EH (cell line): Measurements from ENCODE around the gene ZNF552.
"Not testable (repeated sequence)": the region's sequence is repeated elsewhere in the genome, so short reads cannot be mapped to it uniquely, and the experiment has no call there.

Experiments
- DNase-seq: peaks from one replicate; pipeline ENCODE4 v3.0.0-alpha.2; 2015; ENCODE audit warnings: low read depth

The ZNF552 gene

DNA sequence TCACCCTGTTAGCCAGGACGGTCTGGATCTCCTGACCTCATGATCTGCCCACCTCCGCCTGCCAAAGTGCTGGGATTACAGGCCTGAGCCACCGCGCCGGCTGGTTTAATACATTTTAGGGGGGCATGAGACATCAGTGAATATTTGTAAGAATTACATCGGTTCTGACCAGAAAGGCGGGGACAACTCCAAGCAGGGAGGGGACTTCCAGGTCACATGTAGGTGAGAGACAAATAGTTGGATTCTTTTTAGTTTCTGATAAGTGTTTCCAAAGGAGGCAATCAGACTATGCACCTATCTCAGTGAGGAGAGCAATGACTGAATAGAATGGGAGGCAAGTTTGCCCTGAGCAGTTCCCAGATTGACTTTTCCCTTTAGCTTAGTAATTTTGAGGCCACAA, 3.7 kb upstream of the ZNF552 start:
- no peak for DNase-seq

DNA sequence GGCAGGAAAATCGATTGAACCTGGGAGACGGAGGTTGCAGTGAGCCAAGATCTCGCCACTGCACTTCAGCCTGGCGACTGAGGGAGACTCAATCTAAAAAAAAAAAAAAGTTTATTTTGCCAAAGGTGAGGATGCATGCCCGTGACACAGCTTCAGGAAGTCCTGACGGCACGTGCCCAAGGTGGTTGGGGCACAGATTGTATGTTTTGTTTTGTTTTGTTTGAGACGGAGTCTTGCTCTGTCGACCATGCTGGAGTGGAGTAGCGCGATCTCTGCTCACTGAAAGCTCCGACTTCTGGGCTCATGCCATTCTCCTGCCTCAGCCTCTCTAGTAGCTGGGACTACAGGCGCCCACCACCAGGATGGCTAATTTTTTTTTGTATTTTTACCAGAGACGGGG, 3.3 kb upstream of the ZNF552 start:
- DNase-seq = no peak

GRCh38 chr19:57816652-57817051, 1.9 kb upstream of the ZNF552 start:
- peak; percentile 29 for DNase-seq

DNA sequence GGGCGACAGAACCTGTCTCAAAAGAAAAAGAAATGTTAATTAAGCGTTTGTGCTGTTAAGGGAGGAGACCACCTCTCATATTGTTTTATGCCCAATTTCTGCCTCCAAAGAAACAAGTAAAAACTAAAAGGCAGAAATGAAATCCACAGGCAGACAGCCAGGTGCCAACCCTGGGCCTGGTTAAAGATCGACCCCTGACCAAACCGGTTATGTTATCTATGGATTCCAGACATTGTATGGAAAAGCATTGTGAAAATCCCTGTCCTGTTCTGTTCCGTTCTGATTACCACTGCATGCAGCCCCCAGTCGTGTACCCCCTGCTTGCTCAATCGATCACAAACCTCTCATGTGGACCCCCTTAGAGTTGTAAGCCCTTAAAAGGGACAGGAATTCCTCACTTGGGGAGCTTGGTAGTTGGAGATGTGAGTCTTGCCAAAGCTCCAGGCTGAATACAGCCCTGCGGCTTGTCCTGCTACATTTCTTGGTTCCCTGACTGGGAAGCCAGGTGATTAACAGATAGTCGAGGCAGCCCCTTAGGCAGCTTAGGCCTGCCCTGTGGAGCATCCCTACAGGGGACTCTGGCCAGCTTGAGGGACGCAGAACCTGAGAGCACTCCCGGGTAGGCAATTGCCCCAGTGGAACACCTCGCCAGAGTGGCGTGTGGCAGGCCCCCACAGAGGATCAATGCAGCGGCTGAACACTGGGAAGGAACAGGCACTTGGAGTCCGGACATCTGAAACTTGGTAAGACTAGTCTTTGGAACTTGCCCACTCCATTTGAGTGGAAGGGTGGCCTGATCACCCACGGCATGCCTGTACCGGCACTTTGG, 748 bp upstream of the ZNF552 start:
- DNase-seq = no peak

- DNase-seq = peak; percentile 42
These were observed 701 bp downstream of the ZNF552 start for GRCh38 chr19:57813919-57814504.

DNA sequence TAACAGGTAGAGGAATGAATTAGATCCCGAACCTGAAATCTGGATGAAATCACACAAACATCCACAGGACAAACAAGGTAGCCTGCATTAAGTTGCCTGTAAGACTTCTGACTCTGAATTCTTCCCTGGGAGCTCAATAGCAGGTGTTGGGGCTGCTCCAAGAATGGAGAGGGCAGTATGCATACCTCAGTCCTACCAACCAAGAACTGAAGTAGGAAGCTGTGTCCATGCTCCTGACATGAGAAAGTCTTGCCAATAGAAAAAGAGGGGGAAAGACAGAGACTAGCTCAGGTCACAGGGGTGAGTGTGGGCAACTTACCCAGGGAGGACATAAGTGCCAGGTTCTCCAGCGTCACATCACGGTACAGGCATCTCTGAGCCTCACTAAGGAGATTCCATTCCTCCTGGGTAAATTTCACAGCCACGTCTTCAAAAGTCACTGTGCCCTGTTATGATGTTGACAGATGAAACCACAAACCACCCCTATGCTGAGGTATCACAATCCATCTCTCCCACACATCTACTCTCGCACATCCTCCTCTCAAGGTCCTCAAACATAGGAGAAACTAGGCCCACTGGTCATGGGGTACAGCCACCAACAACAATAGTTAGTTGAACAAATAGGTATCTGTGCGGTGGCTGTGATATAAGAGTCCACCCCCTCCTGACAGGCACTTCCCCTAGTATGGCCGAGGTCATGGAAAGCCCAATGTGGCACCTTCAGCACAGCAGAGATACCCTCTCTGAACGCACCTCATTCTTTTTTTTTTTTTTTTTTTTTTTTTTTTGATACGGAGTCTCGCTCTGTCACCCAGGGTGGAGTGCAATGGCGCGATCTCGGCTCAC, 1.5 kb downstream of the ZNF552 start:
- not testable (repeated sequence) for DNase-seq

DNA sequence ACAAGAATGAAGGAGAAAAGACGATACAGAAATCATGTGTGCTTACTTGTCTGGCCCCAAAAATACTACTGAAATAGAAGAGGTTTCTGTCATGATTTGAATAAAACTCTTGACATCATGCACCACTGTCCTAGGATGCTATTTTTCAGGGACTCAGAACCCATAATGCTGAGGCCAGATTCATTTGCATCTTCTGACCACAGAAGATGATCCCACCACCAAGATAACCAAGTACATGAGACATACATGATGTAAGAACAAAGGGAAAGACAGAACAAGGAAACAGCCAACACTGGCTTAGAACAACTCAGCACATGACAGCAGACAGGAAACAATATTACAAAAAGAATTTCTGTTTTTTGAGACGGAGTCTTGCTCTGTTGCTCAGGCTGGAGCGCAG, 2.5 kb downstream of the ZNF552 start:
- no peak for DNase-seq

- not testable (repeated sequence) for DNase-seq
These were observed 4.1 kb downstream of the ZNF552 start for GRCh38 chr19:57810410-57811295.

- no peak for DNase-seq
These were observed 7.2 kb downstream of the ZNF552 start for GRCh38 chr19:57807541-57807940.

DNA sequence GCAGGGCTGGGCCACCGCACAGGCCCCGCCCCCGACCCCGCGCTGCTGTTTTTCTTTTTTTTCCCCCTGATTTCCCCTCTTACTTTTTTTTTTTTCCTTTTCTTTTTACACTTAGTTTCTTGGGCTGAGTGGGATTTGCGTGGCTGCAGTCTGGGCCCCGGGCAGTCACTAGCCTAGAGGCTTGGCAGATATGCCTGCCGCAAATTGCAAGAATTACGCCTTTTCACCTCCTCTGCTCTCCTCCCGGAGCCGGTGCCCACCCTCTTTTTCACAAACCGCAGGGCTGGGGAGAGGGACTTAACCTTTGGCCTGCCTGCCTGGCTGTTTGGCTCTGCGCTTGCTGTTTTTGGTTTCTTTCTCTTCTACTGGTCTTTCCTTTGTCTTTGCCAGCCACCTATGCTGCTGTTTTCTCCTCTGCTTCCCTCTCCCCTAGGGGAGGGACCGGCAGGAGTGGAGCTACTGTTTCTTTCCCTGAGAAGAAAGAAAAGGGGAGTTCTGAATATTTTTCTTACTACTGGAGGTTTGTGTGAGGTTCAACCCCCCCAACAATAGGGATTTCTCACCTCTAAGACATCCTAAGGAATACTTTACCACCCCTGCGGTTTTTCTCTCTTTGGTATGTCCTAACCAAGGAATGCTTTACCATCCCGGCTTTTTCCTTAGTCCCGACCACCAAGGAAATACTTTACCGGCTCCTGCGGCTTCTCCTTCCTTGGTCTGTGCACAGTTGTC, 11.0 kb downstream of the ZNF552 start:
- DNase-seq = peak; percentile 95

- no peak for DNase-seq
These were observed 11.5 kb downstream of the ZNF552 start for GRCh38 chr19:57803265-57803593.

GRCh38 chr19:57802269-57802668, 12.4 kb downstream of the ZNF552 start:
- no peak for DNase-seq

GRCh38 chr19:57800696-57801095, 14.0 kb downstream of the ZNF552 start:
- no peak for DNase-seq

DNA sequence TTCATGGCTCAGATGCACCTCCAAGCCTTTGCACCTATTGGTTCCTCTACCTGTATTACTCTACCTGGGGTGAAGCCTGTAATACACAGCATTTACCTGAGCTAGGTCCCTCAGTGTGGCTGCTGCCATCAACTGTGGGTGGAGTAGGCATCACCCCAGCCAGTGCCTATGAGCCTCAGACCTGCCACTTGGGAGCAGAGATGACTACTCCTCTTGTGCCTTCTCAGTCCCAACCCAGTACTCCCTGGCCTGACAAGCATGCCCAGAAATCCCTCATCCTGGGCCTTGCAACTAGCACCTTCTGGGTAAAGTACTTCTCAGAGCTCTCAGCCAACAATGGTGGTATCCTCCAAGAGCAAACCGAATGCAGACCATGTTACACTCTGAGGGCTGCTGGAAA, 18.1 kb downstream of the ZNF552 start:
- DNase-seq = not testable (repeated sequence)

- no peak for DNase-seq
These were observed 25.4 kb downstream of the ZNF552 start for GRCh38 chr19:57789288-57789687.

DNA sequence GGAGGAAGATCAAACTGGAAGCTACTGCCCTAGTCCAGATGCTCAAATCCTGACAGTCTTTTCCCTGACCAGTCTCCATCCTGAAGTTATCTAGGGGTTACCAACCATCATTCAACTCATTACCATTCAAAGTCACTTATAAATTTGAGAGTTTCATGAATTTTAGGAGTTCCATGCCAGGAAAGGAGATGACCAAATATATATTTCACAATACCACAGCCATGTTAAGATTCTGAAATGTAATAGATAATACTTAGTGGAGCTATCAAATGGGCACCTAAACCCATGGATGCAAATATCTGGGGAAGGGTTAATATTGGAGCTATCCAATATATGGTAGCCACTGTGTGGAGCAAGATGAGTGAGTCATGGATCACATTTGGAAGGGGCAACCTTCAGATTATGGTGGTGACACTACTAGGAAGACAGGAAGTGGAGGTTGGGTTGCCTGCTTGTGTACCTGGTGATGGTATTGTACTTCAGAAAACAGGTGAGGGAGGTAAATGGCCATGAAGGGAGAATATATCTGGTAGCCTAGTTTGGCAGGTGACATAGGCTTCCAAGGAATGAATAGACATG, 26.5 kb downstream of the ZNF552 start:
- no peak for DNase-seq

- no peak for DNase-seq
These were observed 27.8 kb downstream of the ZNF552 start for GRCh38 chr19:57786906-57787305.

- DNase-seq = no peak
These were observed 28.4 kb downstream of the ZNF552 start for GRCh38 chr19:57786286-57786685.

- DNase-seq = no peak
These were observed 35.4 kb downstream of the ZNF552 start for GRCh38 chr19:57779220-57779845.

- no peak for DNase-seq
These were observed 36.4 kb downstream of the ZNF552 start for GRCh38 chr19:57778336-57778735.
